Hepatocyte (in vitro differentiated cells): ENCODE measurements around the gene IMPACT. TPM values are rescaled to one million over a fixed set of nuclear protein-coding genes. Genes with fewer than 3 reads are reported as not detected.

Source experiments
- DNase-seq: peaks from one replicate; pipeline ENCODE4 v3.0.0-alpha.2; 2016; ENCODE audit warnings: low spot score
- H2AFZ ChIP-seq: fragments of 200-600 bp; sonication (generic); 2 replicates; pipeline ENCODE4 v1.6.0; 2016; ENCODE audit warnings: antibody characterized with exemption, mild to moderate bottlenecking
- H3K27ac ChIP-seq: fragments of 200-600 bp; sonication (generic); 2 replicates; pipeline ENCODE4 v1.5.1; 2016; ENCODE audit warnings: mild to moderate bottlenecking
- H3K27me3 ChIP-seq: fragments of 200-600 bp; sonication (generic); 2 replicates; pipeline ENCODE4 v1.6.1; 2016
- H3K36me3 ChIP-seq: fragments of 200-600 bp; sonication (generic); replicated peaks from 2 replicates; pipeline ENCODE4 v1.5.1; 2016; ENCODE audit warnings: low read depth; ENCODE audit not compliant: insufficient read depth
- H3K4me1 ChIP-seq: fragments of 200-600 bp; sonication (generic); 2 replicates; pipeline ENCODE4 v1.5.1; 2016; ENCODE audit warnings: mild to moderate bottlenecking, moderate library complexity; ENCODE audit not compliant: insufficient read depth
- H3K4me2 ChIP-seq: fragments of 200-600 bp; sonication (generic); 2 replicates; pipeline ENCODE4 v1.6.0; 2016
- H3K4me3 ChIP-seq: fragments of 200-600 bp; sonication (generic); 2 replicates; pipeline ENCODE4 v1.5.1; 2016; ENCODE audit warnings: mild to moderate bottlenecking
- H3K79me2 ChIP-seq: fragments of 200-600 bp; sonication (generic); 2 replicates; pipeline ENCODE4 v1.6.0; 2017; ENCODE audit warnings: mild to moderate bottlenecking
- H3K9me2 ChIP-seq: fragments of 200-600 bp; sonication (generic); replicated peaks from 2 replicates; pipeline ENCODE4 v1.6.0; 2017; ENCODE audit warnings: mild to moderate bottlenecking; ENCODE audit not compliant: insufficient read depth
- H3K9me3 ChIP-seq: fragments of 200-600 bp; sonication (generic); 2 replicates; pipeline ENCODE4 v1.5.1; 2016; ENCODE audit warnings: low read depth, mild to moderate bottlenecking
- H4K20me1 ChIP-seq: fragments of 200-600 bp; sonication (generic); 2 replicates; pipeline ENCODE4 v1.6.0; 2016; ENCODE audit warnings: mild to moderate bottlenecking; ENCODE audit not compliant: insufficient read depth, poor library complexity, severe bottlenecking
- CTCF ChIP-seq: fragments of 200-600 bp; sonication (generic); IDR thresholded peaks from 2 replicates; pipeline ENCODE4 v1.5.1; 2016; ENCODE audit warnings: antibody characterized with exemption, mild to moderate bottlenecking; ENCODE audit not compliant: poor library complexity
- EZH2 ChIP-seq: fragments of 200-600 bp; sonication (generic); IDR thresholded peaks from 2 replicates; pipeline ENCODE4 v1.6.1; 2016; ENCODE audit warnings: antibody characterized with exemption, mild to moderate bottlenecking, borderline replicate concordance
- EZH2phosphoT487 ChIP-seq: fragments of 200-600 bp; sonication (generic); IDR thresholded peaks from one replicate; pipeline ENCODE4 v1.6.1; 2018; ENCODE audit warnings: antibody characterized with exemption, mild to moderate bottlenecking, low read depth, moderate library complexity; ENCODE audit not compliant: unreplicated experiment, severe bottlenecking
- WGBS: methylation state at CpG from one replicate; pipeline ENCODE4 v1.1.6; 2016; ENCODE audit warnings: low lambda C conversion rate; ENCODE audit errors: missing lambda C conversion rate; 5-methylcytosine and 5-hydroxymethylcytosine counted together
- polyA plus RNA-seq: library from polyadenylated mRNA; unstranded; fragments of >200 nt; fragmentation: Nextera tagmentation; extraction: Ambion mirVana; gene quantifications from 2 replicates; pipeline ENCODE4 v1.2.1, GENCODE V29; 2016
- total RNA-seq: library from RNA; depleted of rRNA; stranded (reverse); fragments of >200 nt; gene quantifications from 2 replicates; pipeline ENCODE4 v1.2.3, GENCODE V29; 2014

The IMPACT gene
- total and polyA plus RNA-seq, 2 experiments from 2014 or later = 21.7 to 36.3 TPM

- Histone ChIP-seq H3K4me2 (no peak overlapping the region), H3K9me3 (no peaks in the 10 kb centered on the region), H2AFZ (no peak overlapping the region), H3K27ac (no peak overlapping the region), H3K36me3 (no peaks in the 10 kb centered on the region), H3K79me2 (no peaks in the 10 kb centered on the region), H3K4me3 (no peak overlapping the region), H4K20me1 (no peaks in the 10 kb centered on the region), H3K27me3 (no peaks in the 10 kb centered on the region), H3K9me2 (no peaks in the 10 kb centered on the region), H3K4me1 (no peaks in the 10 kb centered on the region)
- no peak for TF ChIP-seq CTCF
- TF ChIP-seq EZH2phosphoT487 = no peak
- no peak for TF ChIP-seq EZH2
- DNase-seq = no peak
- WGBS = 100% methylated on average over 1 of the region's 1 CpG
Observed at GRCh38 chr18:24447961-24448360, 21.5 kb downstream of the IMPACT start.

- Histone ChIP-seq H3K36me3 (no peaks in the 10 kb centered on the region), H4K20me1 (no peaks in the 10 kb centered on the region), H3K4me2 (no peak overlapping the region), H3K27me3 (no peaks in the 10 kb centered on the region), H3K9me2 (no peaks in the 10 kb centered on the region), H2AFZ (no peak overlapping the region), H3K79me2 (no peaks in the 10 kb centered on the region), H3K4me3 (no peak overlapping the region), H3K27ac (no peak overlapping the region), H3K4me1 (no peaks in the 10 kb centered on the region), H3K9me3 (no peaks in the 10 kb centered on the region)
- 86% methylated on average over 4 of the region's 4 CpGs for WGBS
- no peak for DNase-seq
- TF ChIP-seq EZH2 = no peak
- TF ChIP-seq EZH2phosphoT487 = no peak
- no peak for TF ChIP-seq CTCF
Observed at GRCh38 chr18:24456549-24456948, 30.1 kb downstream of the IMPACT start.

GRCh38 chr18:24459772-24460171 is 33.3 kb downstream of the IMPACT start:
- Histone ChIP-seq H3K9me3 (no peaks in the 10 kb centered on the region), H3K36me3 (no peaks in the 10 kb centered on the region), H3K79me2 (no peaks in the 10 kb centered on the region), H3K27ac (no peak overlapping the region), H3K27me3 (no peaks in the 10 kb centered on the region), H3K9me2 (no peaks in the 10 kb centered on the region), H3K4me2 (no peak overlapping the region), H2AFZ (no peak overlapping the region), H3K4me3 (no peak overlapping the region), H3K4me1 (no peaks in the 10 kb centered on the region), H4K20me1 (no peaks in the 10 kb centered on the region)
- TF ChIP-seq CTCF (no peak), EZH2phosphoT487 (no peak), EZH2 (no peak)
- WGBS = 93% methylated on average over 4 of the region's 4 CpGs
- DNase-seq = no peak

GRCh38 chr18:24460388-24460787 is 33.9 kb downstream of the IMPACT start, which contains the start of gene HRH4:
TSS of gene HRH4 (plus strand) at chr18:24460637. CDS start at chr18:24460729, 92 bp downstream.
- Histone ChIP-seq H4K20me1 (no peaks in the 10 kb centered on the region), H3K4me1 (no peaks in the 10 kb centered on the region), H3K27ac (no peak within 1 kb of the TSS), H3K4me2 (no peak within 1 kb of the TSS), H3K9me3 (no peaks in the 10 kb centered on the region), H3K79me2 (no peaks in the 10 kb centered on the region), H3K4me3 (no peak within 1 kb of the TSS), H3K36me3 (no peaks in the 10 kb centered on the region), H3K27me3 (no peaks in the 10 kb centered on the region), H3K9me2 (no peaks in the 10 kb centered on the region), H2AFZ (no peak within 1 kb of the TSS)
- TF ChIP-seq EZH2 (no peak), EZH2phosphoT487 (no peak), CTCF (no peak)
- DNase-seq = no peak
- 97% methylated on average over 1 of the region's 1 CpG for WGBS
